ENCODE results near the gene GABRB2. TPM values are rescaled to one million over a fixed set of nuclear protein-coding genes. Genes with fewer than 3 reads are reported as not detected.
"Not testable (repeated sequence)": the region's sequence is repeated elsewhere in the genome, so short reads cannot be mapped to it uniquely, and the experiment has no call there.

Gene GABRB2
- total RNA-seq, 4 donors from 2014 or later: 0.11 to 4.6 (median 1.3) TPM

DNA sequence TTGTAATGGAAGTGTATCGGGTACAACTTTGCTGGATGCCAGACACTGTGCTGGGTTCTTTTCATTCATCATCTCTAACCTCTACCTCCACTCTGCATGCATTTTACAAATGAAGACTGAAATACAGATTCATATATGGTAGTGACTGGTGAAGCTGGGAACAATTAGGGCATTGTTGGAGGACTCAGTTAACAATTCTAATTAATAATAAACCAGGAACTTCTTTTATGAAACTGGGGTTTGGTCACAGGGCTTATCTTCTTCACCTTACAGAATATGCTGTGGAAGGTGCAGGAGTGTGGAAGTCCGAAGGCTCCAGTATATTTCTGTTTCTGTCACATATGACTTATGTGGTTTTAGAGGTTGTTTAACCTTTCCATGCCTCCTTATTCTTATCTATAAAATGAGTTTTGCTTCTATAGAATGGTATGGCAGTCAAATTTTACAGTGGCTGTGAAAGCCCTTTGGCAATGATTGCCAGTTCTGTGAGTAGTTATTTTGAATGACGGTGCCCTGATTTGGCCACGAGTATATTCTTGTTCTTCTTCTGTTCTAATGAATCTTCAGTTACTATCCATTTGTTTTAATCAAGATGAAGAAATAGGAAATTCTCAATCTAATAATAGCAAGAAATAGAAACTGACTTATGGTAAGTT is 284.7 kb downstream of the GABRB2 start:
- Histone ChIP-seq H3K4me3 (replicated peaks in 1 of 3) (no peak overlapping the region), H3K36me3 (no peaks in the 10 kb centered on the region), H3K27me3 (no peaks in the 10 kb centered on the region), H3K4me1 (no peaks in the 10 kb centered on the region), H3K9me3 (no peaks in the 10 kb centered on the region), H3K27ac (no peak overlapping the region)
- 91% methylated on average over 4 of the region's 4 CpGs for WGBS, 2 donors
- TF ChIP-seq, protein P1, sequence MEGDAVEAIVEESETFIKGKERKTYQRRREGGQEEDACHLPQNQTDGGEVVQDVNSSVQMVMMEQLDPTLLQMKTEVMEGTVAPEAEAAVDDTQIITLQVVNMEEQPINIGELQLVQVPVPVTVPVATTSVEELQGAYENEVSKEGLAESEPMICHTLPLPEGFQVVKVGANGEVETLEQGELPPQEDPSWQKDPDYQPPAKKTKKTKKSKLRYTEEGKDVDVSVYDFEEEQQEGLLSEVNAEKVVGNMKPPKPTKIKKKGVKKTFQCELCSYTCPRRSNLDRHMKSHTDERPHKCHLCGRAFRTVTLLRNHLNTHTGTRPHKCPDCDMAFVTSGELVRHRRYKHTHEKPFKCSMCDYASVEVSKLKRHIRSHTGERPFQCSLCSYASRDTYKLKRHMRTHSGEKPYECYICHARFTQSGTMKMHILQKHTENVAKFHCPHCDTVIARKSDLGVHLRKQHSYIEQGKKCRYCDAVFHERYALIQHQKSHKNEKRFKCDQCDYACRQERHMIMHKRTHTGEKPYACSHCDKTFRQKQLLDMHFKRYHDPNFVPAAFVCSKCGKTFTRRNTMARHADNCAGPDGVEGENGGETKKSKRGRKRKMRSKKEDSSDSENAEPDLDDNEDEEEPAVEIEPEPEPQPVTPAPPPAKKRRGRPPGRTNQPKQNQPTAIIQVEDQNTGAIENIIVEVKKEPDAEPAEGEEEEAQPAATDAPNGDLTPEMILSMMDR (IDR thresholded peaks at IDR 0.05): no peak
- TF ChIP-seq POLR2A (IDR thresholded peaks at IDR 0.05): no peak
- no peak for DNase-seq
- intact Hi-C loops (cut with DNase I): no loop called here

DNA sequence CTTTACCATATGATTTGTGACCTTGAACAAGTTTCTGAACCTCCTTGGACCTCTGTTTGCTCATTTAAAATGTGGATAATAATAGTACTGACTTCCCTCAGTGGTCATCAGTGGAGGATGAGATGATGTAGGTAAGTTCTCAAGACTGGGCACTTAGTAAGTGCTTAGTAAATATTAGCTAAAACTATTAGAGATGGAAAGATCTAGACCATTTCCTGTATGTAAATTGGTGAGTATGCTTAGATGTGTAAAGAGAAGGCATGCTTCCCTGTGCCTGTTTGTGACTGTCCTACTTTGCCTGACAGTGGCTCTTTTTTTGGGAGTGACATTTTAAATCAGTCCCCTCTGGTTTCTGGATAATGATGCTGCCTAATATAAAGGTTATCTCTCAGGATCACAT is 288.1 kb downstream of the GABRB2 start:
- no peak overlapping the region for H3K4me3 ChIP-seq (replicated peaks in 1 of 3)
- H3K27me3 ChIP-seq: no peaks in the 10 kb centered on the region
- H3K4me1 ChIP-seq: no peaks in the 10 kb centered on the region
- TF ChIP-seq POLR2A (IDR thresholded peaks at IDR 0.05): no peak
- TF ChIP-seq, protein P1 (IDR thresholded peaks at IDR 0.05): no peak
- DNase-seq: no peak
- H3K27ac ChIP-seq: no peak overlapping the region
- H3K9me3 ChIP-seq: no peaks in the 10 kb centered on the region
- intact Hi-C loops (cut with DNase I): no loop called here
- H3K36me3 ChIP-seq: no peaks in the 10 kb centered on the region

DNA sequence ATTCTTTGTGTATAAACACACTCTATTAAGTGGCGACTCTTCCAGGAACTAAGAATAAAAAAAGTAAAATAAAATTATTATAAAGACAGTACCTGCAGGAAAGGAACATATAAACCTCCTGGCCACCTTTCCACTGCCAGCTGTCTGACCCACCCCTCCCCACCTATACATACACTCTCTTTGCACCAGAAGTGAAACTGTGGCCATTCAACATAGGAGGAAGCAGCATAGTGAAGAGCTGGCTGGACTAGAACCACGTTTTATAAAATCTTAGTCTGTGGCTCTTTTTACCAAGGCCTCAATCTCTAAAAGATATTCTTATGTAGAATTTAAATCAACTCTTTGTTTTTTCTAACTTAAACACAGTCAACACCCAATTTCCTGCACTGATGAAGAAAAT is 289.6 kb downstream of the GABRB2 start:
- no peak for DNase-seq
- no peaks in the 10 kb centered on the region for H3K27me3 ChIP-seq
- H3K9me3 ChIP-seq: no peaks in the 10 kb centered on the region
- intact Hi-C loops (cut with DNase I): no loop called here
- no peak overlapping the region for H3K27ac ChIP-seq
- no peaks in the 10 kb centered on the region for H3K36me3 ChIP-seq
- H3K4me3 ChIP-seq (replicated peaks in 1 of 3): no peak overlapping the region
- 67 to 79% methylated on average over 2 of the region's 2 CpGs for WGBS, 2 donors
- no peaks in the 10 kb centered on the region for H3K4me1 ChIP-seq
- TF ChIP-seq, protein P1 (IDR thresholded peaks at IDR 0.05): no peak
- no peak for TF ChIP-seq POLR2A (IDR thresholded peaks at IDR 0.05)

DNA sequence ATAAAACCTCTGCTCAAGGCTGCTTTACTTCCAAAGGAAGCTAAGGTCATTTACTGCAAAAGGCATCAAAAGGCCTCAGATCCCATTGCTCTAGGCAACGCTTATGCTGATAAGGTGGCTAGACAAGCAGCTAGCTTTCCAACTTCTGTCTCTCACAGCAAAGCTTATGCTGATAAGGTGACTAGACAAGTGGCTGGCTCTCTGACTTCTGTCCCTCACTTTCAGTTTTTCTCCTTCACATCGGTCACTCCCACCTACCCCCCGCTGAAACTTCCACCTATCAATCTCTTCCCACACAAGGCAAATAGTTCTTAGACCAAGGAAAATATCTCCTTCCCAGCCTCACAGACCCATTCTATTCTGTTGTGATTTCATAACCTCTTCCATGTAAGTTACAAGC is 293.6 kb downstream of the GABRB2 start:
- H3K36me3 ChIP-seq; H3K4me1 ChIP-seq; intact Hi-C loops (cut with DNase I); DNase-seq; H3K4me3 ChIP-seq (replicated peaks in 1 of 3); H3K27ac ChIP-seq; H3K9me3 ChIP-seq; H3K27me3 ChIP-seq: not testable (repeated sequence)
- WGBS, 2 donors: 77 to 80% methylated on average over 3 of the region's 3 CpGs

DNA sequence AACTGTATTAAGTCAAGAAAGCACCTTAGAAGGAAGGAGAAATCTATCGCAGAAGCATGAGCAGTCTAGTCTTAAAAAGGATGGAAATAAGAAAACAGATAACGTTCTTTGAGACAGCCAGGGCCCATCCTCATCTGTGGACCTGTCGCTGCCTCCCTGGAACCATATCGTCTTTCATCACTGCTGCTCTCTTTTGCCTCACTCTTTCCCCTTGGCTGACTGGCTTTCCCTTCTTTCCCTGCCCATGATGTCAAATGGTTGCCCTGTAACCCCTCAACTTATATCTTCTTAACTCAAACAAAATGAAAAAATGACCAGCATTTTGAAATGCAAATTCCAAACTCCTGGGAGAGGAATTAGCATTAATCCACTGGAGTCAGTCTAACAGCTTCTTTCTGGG is 299.8 kb downstream of the GABRB2 start:
- Histone ChIP-seq H3K4me1 (no peaks in the 10 kb centered on the region), H3K27me3 (no peaks in the 10 kb centered on the region), H3K36me3 (no peaks in the 10 kb centered on the region), H3K27ac (no peak overlapping the region), H3K4me3 (replicated peaks in 1 of 3) (no peak overlapping the region), H3K9me3 (no peaks in the 10 kb centered on the region)
- intact Hi-C loops (cut with DNase I): no loop called here
- WGBS, 2 donors: 80 to 83% methylated on average over 4 of the region's 4 CpGs
- no peak for DNase-seq
- no peak for TF ChIP-seq POLR2A (IDR thresholded peaks at IDR 0.05)
- TF ChIP-seq, protein P1 (IDR thresholded peaks at IDR 0.05): no peak

DNA sequence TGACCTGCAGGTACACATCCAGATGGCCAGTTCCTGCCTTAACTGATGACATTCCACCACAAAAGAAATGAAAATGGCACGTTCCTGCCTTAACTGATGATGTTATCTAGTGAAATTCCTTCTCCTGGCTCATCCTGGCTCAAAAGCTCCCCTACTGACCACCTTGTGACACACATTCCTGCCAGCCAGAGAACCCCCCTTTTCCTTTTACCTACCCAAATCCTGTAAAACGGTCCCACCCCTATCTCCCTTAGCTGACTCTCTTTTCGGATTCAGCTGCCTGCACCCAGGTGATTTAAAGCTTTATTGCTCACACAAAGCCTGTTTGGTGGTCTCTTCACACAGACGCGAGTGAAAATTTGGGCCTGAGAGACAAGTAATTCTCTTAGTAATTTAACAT is 300.7 kb downstream of the GABRB2 start:
- H3K27ac ChIP-seq; H3K27me3 ChIP-seq; H3K36me3 ChIP-seq; DNase-seq; intact Hi-C loops (cut with DNase I); H3K4me3 ChIP-seq (replicated peaks in 1 of 3); H3K4me1 ChIP-seq; H3K9me3 ChIP-seq: not testable (repeated sequence)
- WGBS, 2 donors: 72 to 77% methylated on average over 5 of the region's 5 CpGs

Other genes with a start within 250 kb of the GABRB2 start
- gene GABRA6, start 139.0 kb upstream of the GABRB2 start, total RNA-seq: not detected